Ishikawa (cell line): Measurements from ENCODE around the gene KCNQ1.

ENCODE experiments used
- CREB1 ChIP-seq: IDR thresholded peaks from 2 replicates; pipeline ENCODE4 v1.6.1; 2012; ENCODE audit warnings: low read depth
- EP300 ChIP-seq: IDR thresholded peaks from 2 replicates; pipeline ENCODE4 v1.6.1; 2012; ENCODE audit warnings: borderline replicate concordance
- RAD21 ChIP-seq: IDR thresholded peaks from 2 replicates; pipeline ENCODE4 v1.6.1; 2012; ENCODE audit warnings: low read depth
- REST ChIP-seq: IDR thresholded peaks from 2 replicates; pipeline ENCODE4 v1.6.1; 2012; ENCODE audit warnings: low read depth, mild to moderate bottlenecking
- TAF1 ChIP-seq: IDR thresholded peaks from 2 replicates; pipeline ENCODE4 v1.6.1; 2012; ENCODE audit warnings: low read depth, mild to moderate bottlenecking
- YY1 ChIP-seq: IDR thresholded peaks from 2 replicates; pipeline ENCODE4 v1.6.1; 2012; ENCODE audit warnings: low read depth
- TF ChIP-seq, protein P1 (sequence below): IDR thresholded peaks from 2 replicates; pipeline ENCODE4 v1.6.1; 2012

DNA sequence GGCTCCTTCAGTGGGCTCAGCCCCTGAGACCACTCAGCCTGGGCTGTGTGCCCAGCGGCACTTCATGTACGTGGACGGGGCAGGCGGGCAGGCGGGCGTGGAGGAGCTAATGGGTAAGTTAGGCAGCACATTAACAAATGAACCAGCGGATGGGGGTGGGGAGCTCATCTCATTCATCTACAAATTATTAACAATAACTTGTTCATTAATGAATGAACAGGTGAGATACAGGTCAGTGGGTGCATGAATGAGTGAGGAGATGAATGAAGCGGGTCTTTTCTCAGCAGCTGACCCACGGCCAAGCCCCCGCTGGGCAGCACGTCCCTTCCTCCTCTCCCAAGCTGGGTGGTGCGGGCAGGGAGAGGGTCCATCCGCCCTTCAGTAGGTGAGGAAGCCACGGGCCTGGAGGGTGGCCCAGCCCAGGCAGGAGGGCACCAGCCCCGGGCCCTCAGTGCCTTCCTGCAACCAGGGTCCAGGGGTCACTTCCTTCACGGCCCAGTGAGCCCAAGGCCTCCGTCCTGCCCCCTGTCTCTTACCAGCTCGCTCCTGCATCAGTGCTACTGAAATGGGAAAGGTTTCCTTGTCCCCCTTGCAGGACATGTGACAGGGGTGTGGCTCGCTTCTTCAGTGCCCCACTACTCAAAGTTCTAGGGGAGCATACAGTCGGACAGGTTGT, 315.5 kb downstream of the KCNQ1 start:
- TF ChIP-seq EP300 (no peak), TAF1 (no peak), YY1 (no peak), CREB1 (no peak), REST (no peak), RAD21 (no peak)
- TF ChIP-seq, protein P1, sequence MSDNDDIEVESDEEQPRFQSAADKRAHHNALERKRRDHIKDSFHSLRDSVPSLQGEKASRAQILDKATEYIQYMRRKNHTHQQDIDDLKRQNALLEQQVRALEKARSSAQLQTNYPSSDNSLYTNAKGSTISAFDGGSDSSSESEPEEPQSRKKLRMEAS = no peak
